D721Med (cell line): ENCODE measurements around the gene CCR9.

ENCODE experiments used
- DNase-seq: peaks from one replicate; pipeline ENCODE4 v3.0.0; 2011; ENCODE audit warnings: low spot score; ENCODE audit not compliant: insufficient read length
- FAIRE-seq: peaks from 2 replicates; lab custom pipeline; 2011; peaks lifted over from hg19 to GRCh38; lab: Jason Lieb, UNC
- CTCF ChIP-seq: IDR thresholded peaks from 2 replicates; pipeline ENCODE4 v1.5.1; 2012; ENCODE audit warnings: mild to moderate bottlenecking, control low read depth; ENCODE audit not compliant: insufficient read depth; ENCODE audit errors: missing control alignments

Gene CCR9

GRCh38 chr3:45873036-45873435, 13.3 kb upstream of the CCR9 start:
- no peak for FAIRE-seq
- no peak for DNase-seq
- TF ChIP-seq CTCF = no peak

GRCh38 chr3:45873638-45874037, 12.7 kb upstream of the CCR9 start:
- no peak for FAIRE-seq
- DNase-seq = no peak
- no peak for TF ChIP-seq CTCF

- no peak for DNase-seq
- no peak for TF ChIP-seq CTCF
- no peak for FAIRE-seq
Observed at GRCh38 chr3:45874677-45875346, 11.5 kb upstream of the CCR9 start.

GRCh38 chr3:45878124-45878523, 8.2 kb upstream of the CCR9 start:
- DNase-seq = no peak
- FAIRE-seq = no peak
- no peak for TF ChIP-seq CTCF

GRCh38 chr3:45880725-45881077, 5.6 kb upstream of the CCR9 start:
- no peak for TF ChIP-seq CTCF
- FAIRE-seq (no peak), DNase-seq (no peak)

- FAIRE-seq (no peak), DNase-seq (no peak)
- TF ChIP-seq CTCF = no peak
Observed at GRCh38 chr3:45881078-45882022, 5.0 kb upstream of the CCR9 start.
